Gastrocnemius medialis (tissue), 4 donors: ENCODE measurements around the gene TPD52L1. TPM values are rescaled to one million over a fixed set of nuclear protein-coding genes. Genes with fewer than 3 reads are reported as not detected.

Experiments
- ATAC-seq, 2 donors: fragments of 150-250 bp; one replicate each; pipeline ENCODE4 v1.9.1; 2016
- DNase-seq, 2 donors: peaks; one replicate each; pipeline ENCODE4 v3.0.0-alpha.2; 2019
- H3K27ac ChIP-seq, 4 donors: fragments of 200-600 bp; sonication (generic); 1 replicate in 1 of 4; 2 replicates in 3 of 4; pipeline ENCODE4 v1.5.1; 2016 to 2018; ENCODE audit warnings: mild to moderate bottlenecking in 2 of 4, moderate library complexity in 1 of 4
- H3K27me3 ChIP-seq, 3 donors: fragments of 200-600 bp; sonication (generic) in 2 of 3; 1 replicate in 1 of 3; 2 replicates in 2 of 3; pipeline versions ENCODE4 v1.5.1 to v1.6.0; 2016 to 2019; ENCODE audit warnings: mild to moderate bottlenecking in 1 of 3, moderate library complexity in 1 of 3
- H3K36me3 ChIP-seq, 2 donors: fragments of 200-600 bp; sonication (generic) in 1 of 2; one replicate each; pipeline ENCODE4 v1.5.1; 2017 to 2018
- H3K4me1 ChIP-seq, 2 donors: fragments of 200-600 bp; sonication (generic) in 1 of 2; one replicate each; pipeline ENCODE4 v1.5.1; 2016 to 2017; ENCODE audit warnings: mild to moderate bottlenecking in 2 of 2
- H3K4me3 ChIP-seq, 4 donors: fragments of 200-600 bp; sonication (generic) in 3 of 4; 1 replicate in 1 of 4; 2 replicates in 3 of 4; pipeline ENCODE4 v1.5.1; 2016 to 2019; ENCODE audit warnings: mild to moderate bottlenecking in 2 of 4
- H3K9me3 ChIP-seq, 3 donors: fragments of 200-600 bp; sonication (generic) in 2 of 3; 1 replicate in 1 of 3; 2 replicates in 2 of 3; pipeline ENCODE4 v1.5.1; 2016 to 2019
- CTCF ChIP-seq, 5 experiments: fragments of 450-650 bp in 3 of 5; fragments of 200-600 bp in 2 of 5; sonication (generic) in 2 of 5; IDR thresholded peaks in 4 of 5; conservative IDR thresholded peaks in 1 of 5; 1 replicate in 4 of 5; 2 replicates in 1 of 5; pipeline ENCODE4 v1.5.1; 2016 to 2019; ENCODE audit warnings: antibody characterized with exemption in 5 of 5, mild to moderate bottlenecking in 3 of 5, moderate library complexity in 3 of 5
- POLR2A ChIP-seq, 2 donors: fragments of 450-650 bp; IDR thresholded peaks; one replicate each; pipeline ENCODE4 v1.6.1; 2017; ENCODE audit warnings: antibody characterized with exemption in 2 of 2, mild to moderate bottlenecking in 2 of 2, moderate library complexity in 2 of 2
- in situ Hi-C, 4 donors: fragments of 200-750 bp; cut with MboI; loops; one replicate each; pipeline versions ENCODE4 v1.15.0 to v1.8.0; 2017; ENCODE audit warnings: low sequenced_read_pairs in 4 of 4
- intact Hi-C: fragments of 100-400 bp; cut with DNase I; formaldehyde crosslinking; loops from one replicate; pipeline ENCODE4 v1.15.1; 2023; ENCODE audit warnings: low total_unique reads
- total RNA-seq, 4 donors: library from RNA; depleted of rRNA; stranded (reverse); fragments of >200 nt; gene quantifications; one replicate each; pipeline versions ENCODE4 v1.1.0 to v1.2.3, GENCODE V29; 2016

Gene TPD52L1
- total RNA-seq, 4 donors from 2014 or later: 47.6 to 152 (median 123) TPM

GRCh38 chr6:125264476-125264875 lies 110.9 kb downstream of the TPD52L1 start:
- DNase-seq (no peak), ATAC-seq (no peak)
- Histone ChIP-seq H3K4me1 (peaks cover 0 to 6% of the 10 kb centered on the region in 2 donors), H3K36me3 (peaks cover 0 to 20% of the 10 kb centered on the region in 2 donors), H3K27me3 (no peaks in the 10 kb centered on the region), H3K27ac (no peak overlapping the region), H3K9me3 (no peaks in the 10 kb centered on the region), H3K4me3 (no peak overlapping the region)
- in situ Hi-C loops (loop anchor here in 1 of 4 donors (25.0 kb wide), 1 partner anchor 102 kb away; the partner anchor contains the start of gene TPD52L1), intact Hi-C loops (no loop called here)
- TF ChIP-seq POLR2A (IDR thresholded peaks at IDR 0.05): no peak
- TF ChIP-seq CTCF (IDR thresholded peaks at IDR 0.05 in 4 of 5, conservative IDR thresholded peaks at IDR 0.05 in 1 of 5): no peak

GRCh38 chr6:125267806-125268523 lies 114.4 kb downstream of the TPD52L1 start:
- ATAC-seq (peak; percentile 72 to 81), DNase-seq (peak; percentile 47 to 73)
- Histone ChIP-seq H3K27ac (peak overlapping the region; percentile 44 to 68 (median 53)), H3K9me3 (no peaks in the 10 kb centered on the region), H3K4me3 (no peak overlapping the region), H3K36me3 (peaks cover 0 to 10% of the 10 kb centered on the region in 2 donors), H3K27me3 (no peaks in the 10 kb centered on the region), H3K4me1 (peaks cover 0 to 6% of the 10 kb centered on the region in 2 donors)
- in situ Hi-C loops: loop anchor here in 1 of 4 donors (25.0 kb wide), 1 partner anchor 106 kb away; the partner anchor contains the start of gene TPD52L1
- TF ChIP-seq CTCF (IDR thresholded peaks at IDR 0.05 in 4 of 5, conservative IDR thresholded peaks at IDR 0.05 in 1 of 5) (no peak), POLR2A (IDR thresholded peaks at IDR 0.05) (no peak)
- intact Hi-C loops: no loop called here

GRCh38 chr6:125268765-125269164 lies 115.2 kb downstream of the TPD52L1 start:
- Histone ChIP-seq H3K27ac (peak overlapping the region in 1 of 4 donors; percentile 68), H3K27me3 (no peaks in the 10 kb centered on the region), H3K4me1 (peaks cover 0 to 6% of the 10 kb centered on the region in 2 donors), H3K4me3 (no peak overlapping the region), H3K36me3 (peaks cover 0 to 2% of the 10 kb centered on the region in 2 donors), H3K9me3 (no peaks in the 10 kb centered on the region)
- in situ Hi-C loops (loop anchor here in 1 of 4 donors (25.0 kb wide), 1 partner anchor 106 kb away; the partner anchor contains the start of gene TPD52L1), intact Hi-C loops (no loop called here)
- DNase-seq: no peak
- no peak for ATAC-seq
- TF ChIP-seq CTCF (IDR thresholded peaks at IDR 0.05 in 4 of 5, conservative IDR thresholded peaks at IDR 0.05 in 1 of 5) (no peak), POLR2A (IDR thresholded peaks at IDR 0.05) (no peak)

GRCh38 chr6:125269328-125269985 lies 115.9 kb downstream of the TPD52L1 start:
- intact Hi-C loops: no loop called here
- DNase-seq (no peak), ATAC-seq (no peak)
- H3K4me3 ChIP-seq: no peak overlapping the region
- H3K9me3 ChIP-seq: no peaks in the 10 kb centered on the region
- in situ Hi-C loops: loop anchor here in 1 of 4 donors (25.0 kb wide), 1 partner anchor 107 kb away; the partner anchor contains the start of gene TPD52L1
- no peak for TF ChIP-seq CTCF (IDR thresholded peaks at IDR 0.05 in 4 of 5, conservative IDR thresholded peaks at IDR 0.05 in 1 of 5)
- TF ChIP-seq POLR2A (IDR thresholded peaks at IDR 0.05): no peak
- H3K27ac ChIP-seq: no peak overlapping the region
- H3K36me3 ChIP-seq: no peaks in the 10 kb centered on the region
- H3K4me1 ChIP-seq: peaks cover 3 to 6% of the 10 kb centered on the region in 2 donors
- no peaks in the 10 kb centered on the region for H3K27me3 ChIP-seq
